H9 (cell line): ENCODE measurements around the gene IFI27L1. TPM values are rescaled to one million over a fixed set of nuclear protein-coding genes. Genes with fewer than 3 reads are reported as not detected.

Experiments used
- DNase-seq: peaks from one replicate; pipeline ENCODE4 v3.0.0-alpha.2; 2017
- H2AFZ ChIP-seq: one replicate; pipeline ENCODE4 v1.6.1; 2013; ENCODE audit warnings: mild to moderate bottlenecking, low read length, control low read depth, moderate library complexity
- H2AK5ac ChIP-seq: 2 replicates; pipeline ENCODE4 v1.6.1; 2013; ENCODE audit warnings: low read length, control low read depth, mixed read lengths; ENCODE audit not compliant: insufficient read length
- H2BK120ac ChIP-seq: one replicate; pipeline ENCODE4 v1.6.1; 2013; ENCODE audit warnings: low read depth, mild to moderate bottlenecking, low read length, control low read depth, inconsistent platforms; ENCODE audit not compliant: poor library complexity, severe bottlenecking
- H2BK12ac ChIP-seq: 2 replicates; pipeline ENCODE4 v1.6.1; 2013; ENCODE audit warnings: low read length, control low read depth, mixed read lengths, low read depth; ENCODE audit not compliant: insufficient read length
- H2BK15ac ChIP-seq: 2 replicates; pipeline ENCODE4 v1.6.1; 2013; ENCODE audit warnings: low read depth, low read length, control low read depth
- H2BK20ac ChIP-seq: one replicate; pipeline ENCODE4 v1.6.1; 2013; ENCODE audit warnings: low read depth, mild to moderate bottlenecking, low read length, control low read depth, inconsistent platforms; ENCODE audit not compliant: poor library complexity, severe bottlenecking
- H2BK5ac ChIP-seq: 2 replicates; pipeline ENCODE4 v1.6.1; 2013; ENCODE audit warnings: low read length, control low read depth, mixed read lengths; ENCODE audit not compliant: insufficient read length
- H3K14ac ChIP-seq: 2 replicates; pipeline ENCODE4 v1.6.1; 2013; ENCODE audit warnings: low read length, control low read depth; ENCODE audit not compliant: insufficient read depth
- H3K18ac ChIP-seq: 2 replicates; pipeline ENCODE4 v1.6.1; 2013; ENCODE audit warnings: low read depth, mild to moderate bottlenecking, mixed read lengths, low read length, control low read depth; ENCODE audit not compliant: insufficient read length
- H3K23ac ChIP-seq: 2 replicates; pipeline ENCODE4 v1.6.1; 2013; ENCODE audit warnings: low read length, control low read depth, mixed read lengths, low read depth; ENCODE audit not compliant: insufficient read length
- H3K23me2 ChIP-seq: 2 replicates; pipeline ENCODE4 v1.6.1; 2013; ENCODE audit warnings: low read depth, mild to moderate bottlenecking, mixed read lengths, low read length, control low read depth; ENCODE audit not compliant: insufficient read length, poor library complexity, severe bottlenecking
- H3K27ac ChIP-seq: 2 replicates; pipeline ENCODE4 v1.5.1; 2013; ENCODE audit warnings: low read length, control low read depth, mixed read lengths, low read depth; ENCODE audit not compliant: insufficient read length
- H3K27me3 ChIP-seq: 2 replicates; pipeline ENCODE4 v1.6.1; 2013; ENCODE audit warnings: low read length, control low read depth, inconsistent platforms; ENCODE audit not compliant: insufficient read depth
- H3K4ac ChIP-seq: 2 replicates; pipeline ENCODE4 v1.6.1; 2013; ENCODE audit warnings: low read depth, mild to moderate bottlenecking, control low read depth, inconsistent platforms, low read length, moderate library complexity
- H3K4me1 ChIP-seq: 2 replicates; pipeline ENCODE4 v1.6.1; 2013; ENCODE audit warnings: low read length, control low read depth, inconsistent platforms; ENCODE audit not compliant: insufficient read depth
- H3K4me2 ChIP-seq: 2 replicates; pipeline ENCODE4 v1.6.1; 2013; ENCODE audit warnings: low read length, control low read depth, mixed read lengths; ENCODE audit not compliant: insufficient read length, insufficient read depth
- H3K56ac ChIP-seq: 2 replicates; pipeline ENCODE4 v1.6.1; 2013; ENCODE audit warnings: low read depth, mild to moderate bottlenecking, mixed read lengths, low read length, control low read depth; ENCODE audit not compliant: insufficient read length
- H3K79me1 ChIP-seq: 2 replicates; pipeline ENCODE4 v1.6.1; 2013; ENCODE audit warnings: low read depth, mild to moderate bottlenecking, moderate library complexity, low read length, control low read depth, inconsistent platforms; ENCODE audit not compliant: insufficient read depth, poor library complexity, severe bottlenecking
- H3K79me2 ChIP-seq: 2 replicates; pipeline ENCODE4 v1.6.1; 2013; ENCODE audit warnings: low read length, control low read depth, inconsistent platforms; ENCODE audit not compliant: insufficient read depth
- H3K9ac ChIP-seq: 2 replicates; pipeline ENCODE4 v1.6.1; 2013; ENCODE audit warnings: low read length, control low read depth, mixed read lengths; ENCODE audit not compliant: insufficient read length; ENCODE audit errors: extremely low read depth
- H3K9me3 ChIP-seq: one replicate; pipeline ENCODE4 v1.6.1; 2013; ENCODE audit warnings: low read depth, low read length, inconsistent platforms; ENCODE audit not compliant: control insufficient read depth
- H3T11ph ChIP-seq: one replicate; pipeline ENCODE4 v1.6.1; 2013; ENCODE audit warnings: mild to moderate bottlenecking, low read length, control low read depth, inconsistent platforms
- H4K20me1 ChIP-seq: one replicate; pipeline ENCODE4 v1.6.1; 2013; ENCODE audit not compliant: control insufficient read depth, insufficient read length, insufficient read depth
- H4K5ac ChIP-seq: 2 replicates; pipeline ENCODE4 v1.6.1; 2013; ENCODE audit warnings: low read depth, mild to moderate bottlenecking, mixed read lengths, low read length, control low read depth; ENCODE audit not compliant: insufficient read length
- H4K8ac ChIP-seq: replicated peaks from 2 replicates; pipeline ENCODE4 v1.6.1; 2013; ENCODE audit warnings: low read length, control low read depth, mixed read lengths, low read depth; ENCODE audit not compliant: insufficient read length
- H4K91ac ChIP-seq: 2 replicates; pipeline ENCODE4 v1.6.1; 2013; ENCODE audit warnings: low read depth, mild to moderate bottlenecking, moderate library complexity, mixed read lengths, low read length, control low read depth; ENCODE audit not compliant: insufficient read length
- H3K27ac Mint-ChIP-seq, 3 experiments: 2 replicates in 2 of 3; 3 replicates in 1 of 3; pipeline ENCODE4 v1.8.0; 2020 to 2021; ENCODE audit warnings: mixed read lengths in 3 of 3, mild to moderate bottlenecking in 1 of 3, moderate library complexity in 1 of 3
- H3K27me3 Mint-ChIP-seq: 2 replicates; pipeline ENCODE4 v1.8.0; 2021; ENCODE audit warnings: low read depth, mild to moderate bottlenecking, moderate library complexity, mixed read lengths
- H3K36me3 Mint-ChIP-seq, 3 experiments: 2 replicates in 2 of 3; 3 replicates in 1 of 3; pipeline ENCODE4 v1.8.0; 2020 to 2021; ENCODE audit warnings: low read depth in 3 of 3, mixed read lengths in 3 of 3; ENCODE audit not compliant: insufficient read depth in 1 of 3
- H3K4me1 Mint-ChIP-seq, 2 experiments: 2 replicates each; pipeline ENCODE4 v1.8.0; 2020; ENCODE audit warnings: mixed read lengths in 2 of 2
- H3K4me3 Mint-ChIP-seq, 2 experiments: 2 replicates in 1 of 2; 3 replicates in 1 of 2; pipeline ENCODE4 v1.8.0; 2020 to 2021; ENCODE audit warnings: mild to moderate bottlenecking in 2 of 2, mixed read lengths in 2 of 2, moderate library complexity in 1 of 2
- H3K9me3 Mint-ChIP-seq, 2 experiments: 2 replicates in 1 of 2; 3 replicates in 1 of 2; pipeline ENCODE4 v1.8.0; 2020; ENCODE audit warnings: mild to moderate bottlenecking in 2 of 2, mixed read lengths in 2 of 2, moderate library complexity in 1 of 2
- CTCF ChIP-seq: fragments of 200-600 bp; sonication (generic); conservative IDR thresholded peaks from 3 replicates; pipeline ENCODE4 v1.8.0; 2021; ENCODE audit warnings: antibody characterized with exemption, mild to moderate bottlenecking
- WGBS: extraction: QIAGEN DNeasy Blood & Tissue Kit; methylation state at CpG from one replicate; pipeline ENCODE4 v1.1.7; 2013; ENCODE audit warnings: missing lambda C conversion rate, low lambda C conversion rate, mixed read lengths; ENCODE audit not compliant: insufficient read length; ENCODE audit errors: extremely low coverage; 5-methylcytosine and 5-hydroxymethylcytosine counted together
- total RNA-seq: library from RNA; stranded (reverse); gene quantifications from 2 replicates; pipeline ENCODE4 v1.2.1, GENCODE V29; 2021

The IFI27L1 gene
- total RNA-seq, 1 experiment from 2014 or later: 27.4 TPM

GRCh38 chr14:94097091-94097490 lies 16.0 kb downstream of the IFI27L1 start:
- no peak overlapping the region for H3K56ac ChIP-seq
- no peak overlapping the region for H3T11ph ChIP-seq
- no peak for TF ChIP-seq CTCF
- no peak overlapping the region for H3K14ac ChIP-seq
- Mint-ChIP-seq H3K27me3 (no peaks in the 10 kb centered on the region), H3K4me3 (no peak overlapping the region), H3K9me3 (no peaks in the 10 kb centered on the region; a peak in 1 of 5 replicates), H3K4me1 (peaks cover 0 to 8% of the 10 kb centered on the region in 2 experiments; a peak in 3 of 4 replicates), H3K36me3 (peaks cover 0 to 5% (median 1%) of the 10 kb centered on the region in 3 experiments; a peak in 2 of 7 replicates), H3K27ac (no peak overlapping the region)
- H4K91ac ChIP-seq: no peak overlapping the region
- H3K4ac ChIP-seq: no peak overlapping the region
- WGBS: no CpG with 5 or more reads among the region's 4 CpGs
- no peaks in the 10 kb centered on the region for H3K27me3 ChIP-seq
- no peak overlapping the region for H3K23ac ChIP-seq
- H3K79me1 ChIP-seq: no peaks in the 10 kb centered on the region
- H2AFZ ChIP-seq: no peak overlapping the region
- H4K8ac ChIP-seq: no peak overlapping the region
- H2BK20ac ChIP-seq: no peak overlapping the region
- H2AK5ac ChIP-seq: no peak overlapping the region
- no peak overlapping the region for H2BK15ac ChIP-seq
- no peaks in the 10 kb centered on the region for H3K79me2 ChIP-seq
- no peaks in the 10 kb centered on the region for H4K20me1 ChIP-seq
- no peak overlapping the region for H3K18ac ChIP-seq
- H4K5ac ChIP-seq: no peak overlapping the region
- DNase-seq: no peak
- H2BK5ac ChIP-seq: no peak overlapping the region
- H2BK12ac ChIP-seq: no peak overlapping the region
- no peak overlapping the region for H2BK120ac ChIP-seq
- no peaks in the 10 kb centered on the region for H3K4me1 ChIP-seq
- no peaks in the 10 kb centered on the region for H3K9me3 ChIP-seq
- H3K4me2 ChIP-seq: no peak overlapping the region
- H3K23me2 ChIP-seq: no peaks in the 10 kb centered on the region
- no peak overlapping the region for H3K27ac ChIP-seq
- H3K9ac ChIP-seq: no peak overlapping the region
